Measurements from ENCODE around the gene ASB15.

- TF ChIP-seq EP300 (IDR thresholded peaks at IDR 0.05; ENCODE audit: borderline replicate concordance) (no peak), CREB1 (IDR thresholded peaks at IDR 0.05; ENCODE audit: low read depth) (no peak), TAF1 (IDR thresholded peaks at IDR 0.05; ENCODE audit: low read depth) (no peak), FOXM1 (IDR thresholded peaks at IDR 0.05; ENCODE audit: borderline replicate concordance, low read depth) (no peak), NFIC (IDR thresholded peaks at IDR 0.05) (no peak), TEAD4 (IDR thresholded peaks at IDR 0.05) (no peak), REST (IDR thresholded peaks at IDR 0.05; ENCODE audit: low read depth) (no peak), RAD21 (IDR thresholded peaks at IDR 0.05; ENCODE audit: low read depth) (no peak), USF1 (IDR thresholded peaks at IDR 0.05) (no peak)
Measured at GRCh38 chr7:123632808-123633207, 31.2 kb downstream of the ASB15 start.

Data from Ishikawa (cell line).